Fibroblast of skin of scalp (primary cell): ENCODE measurements around the gene HNRNPR.

ENCODE experiments used
- DNase-seq: peaks from one replicate; pipeline ENCODE4 v3.0.0-alpha.2; 2013

The HNRNPR gene

DNA sequence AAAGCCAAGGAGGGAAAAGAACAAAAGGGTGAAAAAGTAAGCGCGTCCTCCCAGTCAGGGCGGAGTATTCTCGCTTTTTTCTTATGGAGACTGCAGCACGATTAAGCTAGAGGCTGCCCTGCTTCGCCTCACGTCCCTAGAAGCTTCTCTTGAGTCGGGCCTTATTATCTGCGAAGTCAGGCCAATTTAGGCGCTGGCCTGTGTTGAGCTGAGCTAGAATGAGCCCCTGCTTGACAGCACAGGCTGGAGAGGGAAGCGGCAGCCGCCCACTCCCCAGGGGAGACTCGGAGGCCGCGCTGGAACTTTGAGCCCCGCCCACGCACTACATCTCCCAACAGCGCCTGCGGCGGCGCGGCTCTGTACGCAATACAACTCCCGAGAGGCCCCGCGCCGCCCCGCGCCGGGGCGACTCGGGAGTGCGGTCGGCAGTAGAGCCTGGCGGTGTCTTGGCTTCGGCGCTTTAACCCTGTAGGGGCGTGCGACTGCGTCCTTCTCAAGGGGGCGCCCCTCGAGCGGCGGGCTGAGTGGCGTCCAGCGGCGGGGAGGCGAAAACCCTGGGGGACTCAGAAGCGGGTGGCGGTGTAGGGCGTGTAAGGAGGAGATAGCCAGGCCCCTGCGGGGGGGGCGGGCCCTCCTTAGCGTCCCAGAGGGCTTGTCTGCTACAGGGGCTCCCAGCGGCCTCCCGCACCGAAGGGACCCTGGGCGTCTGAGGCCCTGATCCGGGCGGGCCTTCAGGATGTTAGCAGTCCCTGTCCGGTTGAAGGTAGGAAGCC, 24.7 kb upstream of the HNRNPR start:
- DNase-seq: peak; percentile 93

DNA sequence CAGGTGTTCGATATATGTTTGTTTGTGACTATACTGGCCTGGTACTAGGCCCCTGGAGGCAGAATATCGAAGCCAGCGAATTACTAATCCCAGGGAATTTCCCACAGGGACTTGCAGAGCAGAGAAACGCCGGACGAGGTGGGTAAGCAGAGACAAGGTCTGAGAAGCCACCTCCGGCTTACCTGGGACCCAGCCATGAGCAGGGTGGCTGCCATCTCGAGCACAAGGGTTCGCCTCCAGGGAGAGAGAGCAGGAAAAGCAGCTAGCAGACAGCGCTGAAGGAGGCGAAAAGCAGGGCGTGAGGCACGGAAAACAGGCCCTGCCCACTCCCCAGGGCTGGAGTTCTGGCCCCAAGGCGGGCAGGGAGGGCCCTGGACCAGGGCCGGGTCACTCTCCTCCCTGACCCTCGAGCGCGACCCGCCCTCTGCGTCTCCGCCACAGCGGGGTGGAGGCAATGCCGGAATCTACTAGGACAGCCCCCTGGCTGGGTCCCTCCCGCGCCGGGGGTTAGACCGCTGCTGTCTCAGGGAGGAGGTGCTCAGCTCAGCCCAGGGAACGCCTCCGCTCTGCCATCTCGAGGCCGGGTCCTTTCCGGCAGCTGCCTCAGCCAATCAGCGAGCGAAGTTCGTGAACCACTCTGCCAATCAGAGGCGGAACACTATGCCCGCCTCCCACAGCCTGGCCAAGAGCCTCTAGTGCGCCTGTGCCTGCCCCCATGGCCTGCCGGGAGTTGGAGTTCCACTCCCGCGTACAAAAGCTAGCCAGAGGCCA, 23.9 kb upstream of the HNRNPR start:
- DNase-seq: peak; percentile 99

DNA sequence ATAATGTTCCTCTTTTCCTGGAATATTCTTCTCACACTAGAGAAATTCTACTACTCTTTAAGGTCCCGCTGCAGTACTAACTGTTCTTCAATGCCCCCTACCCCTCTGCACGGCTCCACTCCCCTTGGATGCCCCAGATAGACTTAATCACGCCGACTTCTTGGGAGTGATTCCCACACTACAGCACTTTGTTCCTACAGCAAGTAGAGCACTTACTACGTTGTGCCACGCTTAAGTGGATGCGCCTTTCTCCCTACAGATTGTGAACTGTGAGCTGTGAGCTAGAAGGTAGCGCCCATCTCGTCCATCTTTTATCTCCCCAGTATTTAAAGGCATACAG, 23.3 kb upstream of the HNRNPR start:
- no peak for DNase-seq

DNA sequence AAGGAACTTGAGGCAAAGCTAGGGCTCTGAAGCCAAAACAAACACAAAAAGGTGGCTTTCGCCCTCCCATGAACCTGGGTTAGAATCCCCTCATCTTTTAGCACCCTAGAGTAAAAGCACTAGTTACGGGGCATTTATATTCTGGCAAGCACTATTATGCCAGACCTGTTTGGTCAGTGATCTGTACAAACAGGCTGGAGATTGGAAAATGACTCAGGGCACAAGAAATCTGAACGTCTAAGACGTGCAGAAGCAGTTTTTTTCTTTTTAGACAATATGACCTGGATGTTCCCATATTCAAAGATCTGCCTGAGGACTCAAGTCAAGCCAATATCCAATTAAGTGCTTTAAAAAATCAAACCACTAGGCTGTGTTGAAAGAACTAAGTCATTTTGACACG, 22.5 kb upstream of the HNRNPR start:
- DNase-seq: no peak

DNA sequence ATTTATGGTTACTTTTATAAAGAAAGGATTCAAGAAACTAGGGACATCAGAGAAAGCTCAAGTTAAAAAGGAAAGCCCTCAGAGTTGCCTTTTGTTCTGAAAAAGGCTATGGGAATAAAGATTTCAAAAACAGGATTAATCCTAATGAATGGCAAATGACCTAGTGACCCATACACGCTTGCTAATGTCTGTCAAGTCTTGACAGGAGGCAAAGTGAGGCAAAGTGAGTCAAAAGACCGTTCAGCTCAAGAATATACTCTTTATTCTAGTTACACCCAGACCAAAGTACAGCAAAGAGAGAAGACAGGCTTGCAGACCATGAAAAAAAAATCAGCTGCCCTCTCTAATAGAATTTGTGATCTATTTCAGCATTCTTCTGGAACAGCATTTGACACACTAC, 22.1 kb upstream of the HNRNPR start:
- no peak for DNase-seq

DNA sequence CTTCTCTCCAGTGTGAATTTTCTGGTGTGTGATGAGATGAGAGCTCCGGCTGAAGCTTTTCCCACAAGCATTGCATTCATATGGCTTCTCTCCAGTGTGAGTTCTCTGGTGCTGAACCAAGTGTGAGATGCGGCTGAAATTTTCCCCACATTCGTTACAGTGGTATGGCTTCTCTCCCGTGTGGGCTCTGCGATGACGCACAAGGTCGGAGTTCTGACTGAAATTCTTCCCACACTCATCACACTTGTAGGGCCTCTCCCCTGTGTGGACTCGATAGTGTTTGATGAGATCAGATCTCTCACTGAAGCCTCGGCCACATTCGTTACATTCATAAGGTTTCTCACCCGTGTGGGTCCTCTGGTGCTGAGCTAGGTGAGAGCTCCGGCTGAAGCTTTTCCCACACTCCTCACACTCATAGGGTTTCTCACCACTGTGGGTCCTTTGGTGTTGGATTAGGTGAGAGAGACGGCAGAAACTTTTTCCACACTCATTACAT, 18.2 kb upstream of the HNRNPR start:
- DNase-seq: no peak

DNA sequence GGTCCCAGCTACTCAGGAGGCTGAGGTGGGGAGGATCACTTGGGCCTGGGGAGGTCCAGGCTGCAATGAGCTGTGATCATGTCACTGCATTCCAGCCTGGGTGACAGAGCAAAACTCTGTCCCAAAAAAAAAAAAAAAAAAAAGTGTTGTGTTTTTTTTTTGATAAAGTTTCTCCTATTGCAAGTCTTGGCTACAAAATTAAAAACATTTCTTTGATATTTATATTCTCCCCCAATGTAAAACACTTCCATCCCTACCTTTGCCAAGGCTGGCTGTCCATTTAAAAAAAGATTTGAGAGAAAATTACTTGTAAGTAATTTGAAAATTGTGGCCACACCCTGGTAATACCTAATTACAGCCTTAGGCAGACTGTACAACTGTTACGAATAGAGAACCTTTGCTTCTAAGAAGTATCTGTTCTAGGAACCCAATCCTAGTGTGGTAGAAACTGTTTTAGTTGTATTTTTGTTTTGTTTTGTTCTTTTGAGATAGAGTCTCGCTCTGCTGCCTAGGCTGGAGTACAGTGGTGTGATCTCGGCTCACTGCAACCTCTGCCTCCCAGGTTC, 14.3 kb upstream of the HNRNPR start:
- DNase-seq: no peak

DNA sequence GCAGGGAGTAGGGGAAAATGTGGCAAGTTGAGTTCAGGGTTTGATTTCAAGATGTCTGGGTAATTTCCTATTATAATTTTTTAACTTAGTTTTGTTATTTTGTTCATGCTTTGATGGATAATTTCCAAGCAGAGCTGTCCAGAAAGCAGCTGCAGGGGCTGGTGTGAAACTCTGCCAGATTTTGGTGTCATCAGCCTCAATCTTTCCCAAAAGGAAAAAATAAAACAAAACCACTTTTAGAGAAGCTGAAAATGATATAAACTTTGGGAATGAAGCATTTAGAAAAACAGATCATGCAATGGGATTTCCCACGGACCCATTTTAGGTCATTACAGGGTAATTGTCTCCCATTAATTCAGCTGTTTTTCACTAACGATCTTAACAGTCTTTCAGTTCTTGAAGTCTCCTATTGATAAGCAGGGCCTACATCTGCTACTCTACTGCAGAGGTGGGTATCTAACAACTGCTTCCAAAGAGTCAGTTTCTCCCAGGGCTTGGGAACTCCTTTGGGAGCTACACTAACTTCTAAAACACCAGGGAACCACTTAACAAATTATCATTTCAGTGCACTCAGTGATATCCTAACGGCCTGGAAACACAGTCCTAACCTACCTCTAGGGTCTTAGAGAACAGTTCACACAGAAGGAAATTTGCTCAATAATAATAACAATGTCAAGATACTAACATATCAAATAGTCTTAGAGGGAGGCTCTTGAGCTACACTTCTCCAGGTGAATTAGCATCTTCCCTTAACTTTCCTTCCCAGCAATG, 13.2 kb upstream of the HNRNPR start:
- no peak for DNase-seq

DNA sequence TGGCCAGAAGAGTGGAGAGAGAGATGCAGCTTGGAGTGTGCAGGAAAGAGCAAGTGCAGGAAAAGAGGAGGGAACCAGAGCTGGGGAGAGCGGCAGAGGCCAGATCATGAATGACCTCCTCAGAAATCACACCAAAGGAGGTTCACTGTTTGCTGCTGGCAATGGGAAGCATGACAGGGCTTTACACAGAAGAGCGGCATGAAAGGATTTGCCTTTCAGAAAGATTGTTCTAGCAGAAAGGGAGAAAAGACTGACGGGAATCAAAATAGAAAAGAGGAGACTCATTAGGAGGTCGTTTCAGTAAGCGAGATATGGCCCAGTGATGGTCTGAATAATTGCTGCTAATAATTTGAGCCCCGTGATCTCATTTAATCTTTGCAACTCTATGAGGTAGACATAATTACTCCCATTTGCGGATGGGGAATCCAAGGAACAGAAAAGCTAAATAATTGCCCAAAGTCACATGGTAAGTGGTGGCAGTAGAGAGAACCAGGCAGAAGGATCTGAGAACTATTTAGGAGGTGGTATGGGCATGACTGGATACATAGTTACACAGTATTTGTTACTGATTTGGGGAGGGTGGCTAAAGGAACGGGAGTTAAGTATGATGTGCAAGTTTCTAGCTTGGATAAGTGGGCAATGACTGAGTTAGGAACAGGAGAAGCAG, 12.5 kb upstream of the HNRNPR start:
- DNase-seq: no peak

DNA sequence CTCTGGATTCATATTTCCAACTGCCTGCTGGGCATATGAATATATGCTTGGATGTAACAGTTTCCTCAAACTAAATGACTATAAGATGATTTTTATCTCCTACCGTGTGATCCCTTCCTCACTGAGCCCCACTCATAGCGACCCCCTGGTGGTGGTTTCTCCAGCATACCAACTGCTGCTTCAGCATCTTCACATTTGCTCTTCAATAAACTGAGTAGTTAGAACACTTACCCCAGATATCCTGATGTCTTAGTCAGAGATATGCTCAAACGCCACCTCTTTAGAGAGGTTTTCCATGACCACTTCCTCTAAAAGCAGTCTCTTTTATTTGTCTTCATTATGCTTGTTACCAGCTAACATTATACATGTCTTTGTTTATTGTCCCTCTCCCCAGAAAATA, 10.2 kb upstream of the HNRNPR start:
- no peak for DNase-seq

DNA sequence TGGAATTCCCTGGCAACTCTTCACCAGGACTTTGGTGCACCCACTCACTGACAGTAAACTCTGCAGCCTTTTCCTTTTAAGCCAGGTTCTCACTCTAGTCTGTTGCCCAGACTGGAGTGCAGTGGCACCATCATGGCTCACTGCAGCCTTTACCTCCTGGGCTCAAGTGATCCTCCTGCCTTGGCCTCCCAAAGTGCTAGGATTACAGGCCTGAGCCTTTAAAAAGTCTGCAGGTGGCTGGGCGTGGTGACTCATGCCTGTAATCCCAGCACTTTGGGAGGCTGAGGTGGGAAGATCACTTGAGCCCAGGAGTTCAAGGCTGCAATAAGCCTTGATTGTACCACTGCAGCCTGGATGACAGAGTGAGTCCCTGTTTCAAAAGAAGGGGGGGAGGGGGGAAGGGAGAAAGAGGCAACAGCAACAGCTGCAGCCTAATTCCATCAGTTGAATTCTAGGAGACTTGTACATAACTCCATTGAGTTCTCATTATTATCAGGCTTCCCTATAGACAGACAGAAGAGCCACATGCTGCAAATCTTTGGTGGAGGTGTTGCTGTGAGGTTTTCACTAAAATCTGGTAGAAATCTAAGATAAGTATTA, 8.1 kb upstream of the HNRNPR start:
- DNase-seq: no peak

DNA sequence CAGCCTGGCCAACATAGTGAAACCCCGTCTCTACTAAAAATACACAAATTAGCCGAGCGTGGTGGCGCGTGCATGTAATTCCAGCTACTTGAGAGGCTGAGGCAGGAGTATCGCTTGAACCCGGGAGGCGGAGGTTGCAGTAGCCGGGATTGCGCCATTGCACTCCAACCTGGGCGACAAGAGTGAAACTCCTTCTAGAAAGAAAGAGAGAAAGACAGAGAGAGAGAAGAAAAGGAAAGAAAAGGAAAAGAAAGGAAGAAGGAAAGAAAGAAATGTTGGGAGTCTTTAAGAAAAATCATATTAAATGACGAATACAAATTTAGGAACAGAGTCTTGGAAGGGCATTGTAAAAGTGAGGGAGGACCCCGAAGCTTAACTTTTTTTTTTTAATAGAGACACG, 1.8 kb upstream of the HNRNPR start:
- no peak for DNase-seq

DNA sequence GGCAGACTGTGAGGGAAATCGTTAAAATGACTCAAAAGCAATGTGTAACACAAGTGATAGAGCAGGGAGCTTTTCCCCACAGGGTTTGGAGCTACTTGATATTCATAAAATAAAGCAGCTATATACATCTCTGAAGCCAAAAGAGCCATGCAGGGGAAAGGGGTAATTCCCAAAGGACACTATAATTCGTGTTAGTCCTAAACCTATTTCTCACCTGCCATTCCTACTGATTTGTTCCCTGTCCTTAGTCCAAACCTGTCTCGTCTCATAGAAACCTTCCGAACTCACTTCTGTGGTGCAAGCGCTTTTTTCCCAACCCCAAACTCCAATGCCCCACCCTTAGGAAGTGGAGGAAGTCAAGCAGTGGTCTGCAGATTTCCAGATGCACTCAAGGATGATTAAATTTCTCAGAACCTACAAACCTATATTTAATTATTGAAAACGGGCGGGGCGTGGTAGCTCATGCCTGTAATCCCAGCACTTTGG, 946 bp upstream of the HNRNPR start:
- peak; percentile 20 for DNase-seq

DNA sequence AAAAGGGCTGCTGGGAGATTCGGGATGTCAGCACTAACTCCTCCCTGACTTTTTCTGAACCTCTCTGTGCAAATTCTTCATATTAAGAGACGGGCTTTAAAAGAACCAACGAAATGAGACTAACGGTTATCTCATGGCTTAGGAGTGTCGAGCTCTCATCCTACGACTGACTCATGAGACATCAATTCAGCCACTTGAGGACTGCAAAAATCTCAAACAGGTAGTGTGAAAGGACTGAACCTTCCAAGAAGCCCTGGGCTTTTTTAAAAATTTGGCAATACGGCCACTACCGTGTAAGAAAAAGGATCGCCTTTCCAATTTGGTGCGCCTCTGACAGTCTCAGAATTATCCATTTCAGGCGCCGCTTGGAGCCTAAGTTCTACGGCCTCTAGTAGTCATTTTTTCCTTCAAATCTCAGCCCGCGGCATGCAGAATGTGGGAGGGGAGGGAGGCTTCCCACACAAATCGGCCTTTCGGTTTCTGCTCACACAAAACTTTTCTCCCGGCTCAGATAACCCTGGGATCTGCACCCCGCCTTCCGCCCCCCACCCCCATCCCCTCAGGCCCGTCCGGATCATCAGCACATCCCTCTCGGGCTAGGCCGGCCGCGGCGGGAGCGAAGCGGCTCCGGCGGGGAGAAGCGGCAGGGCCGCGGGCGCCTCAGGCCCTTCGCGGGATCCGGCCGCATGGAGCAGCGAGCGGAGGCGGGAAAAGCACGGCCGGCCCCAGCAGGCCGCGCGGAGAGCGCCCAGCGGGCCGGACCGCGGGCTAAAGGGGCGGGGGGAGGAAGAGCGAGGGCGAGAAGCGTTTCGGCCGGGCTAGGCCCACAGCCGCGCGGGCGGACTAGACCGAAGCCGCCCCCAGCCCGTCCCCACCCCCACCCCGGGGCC, 618 bp downstream of the HNRNPR start:
- DNase-seq: peak; percentile 88

DNA sequence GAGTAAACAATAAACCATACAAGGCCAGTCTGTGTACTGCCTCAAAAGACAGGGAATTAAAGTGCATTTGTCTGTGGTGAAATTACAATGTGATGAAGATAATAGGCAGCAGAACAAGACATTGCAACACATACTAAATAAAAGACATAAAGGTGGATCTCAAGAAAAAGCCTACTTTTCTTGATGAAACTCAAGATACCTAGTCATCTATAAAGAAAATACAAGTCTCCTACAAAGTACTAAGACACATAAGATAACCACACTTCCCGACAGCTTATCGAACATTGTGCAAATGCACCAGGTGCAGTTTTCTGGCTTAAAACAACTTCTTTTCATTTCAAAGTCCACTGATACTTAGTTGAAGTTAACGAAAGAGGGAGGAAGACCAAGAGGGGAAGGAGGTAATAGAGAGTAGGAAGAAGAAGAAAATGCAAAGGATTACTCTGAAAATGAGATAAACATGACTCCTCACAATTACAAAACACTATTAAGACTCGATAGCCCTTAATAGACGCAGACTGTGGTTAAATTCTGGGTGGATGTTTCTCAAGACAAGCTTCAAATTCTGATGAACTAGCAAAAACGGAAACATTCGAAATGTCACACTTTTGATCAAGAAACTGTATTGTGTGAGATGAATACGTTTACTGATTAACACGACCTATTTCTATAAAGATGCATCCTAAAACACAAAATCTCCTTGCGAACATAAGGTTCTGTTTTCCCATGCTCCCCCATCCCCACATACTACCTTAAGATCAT, 2.0 kb downstream of the HNRNPR start:
- DNase-seq: no peak

DNA sequence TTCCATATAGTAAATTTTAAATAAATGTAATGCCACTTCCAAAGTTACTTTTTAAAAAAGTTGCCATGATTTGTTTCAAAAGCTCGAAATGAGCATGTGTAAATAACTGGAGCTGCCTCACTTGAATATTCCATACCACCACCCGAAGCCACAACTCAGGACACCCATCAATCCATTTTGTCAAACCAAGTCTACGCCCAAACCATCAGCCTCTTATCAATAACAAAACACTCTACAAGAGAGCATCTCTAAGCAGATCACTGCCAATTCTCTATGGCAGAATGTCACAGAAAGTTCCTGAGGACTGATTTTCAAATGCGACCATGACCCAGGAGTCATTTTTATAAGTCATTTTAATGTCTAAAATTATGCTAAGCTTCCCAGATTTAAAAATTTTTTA, 4.5 kb downstream of the HNRNPR start:
- DNase-seq: no peak

DNA sequence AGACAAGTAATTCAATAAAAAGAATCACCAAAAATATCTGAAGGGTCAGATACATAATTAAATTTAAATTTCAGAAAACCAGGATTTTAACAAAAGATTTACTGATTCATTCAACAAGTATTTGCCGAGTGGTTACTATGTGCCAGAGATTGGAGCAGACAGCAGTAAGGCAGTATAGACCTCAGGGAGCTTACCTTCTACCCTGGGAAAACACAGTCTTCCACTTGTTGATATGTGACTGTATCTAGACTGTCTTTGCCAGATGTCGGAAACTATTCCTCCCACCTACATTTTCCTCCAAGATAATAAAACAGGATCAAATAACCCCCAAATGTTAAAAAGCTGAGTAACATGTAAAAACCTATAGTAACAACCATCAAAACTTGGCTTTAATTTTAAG, 6.2 kb downstream of the HNRNPR start:
- peak; percentile 5 for DNase-seq

DNA sequence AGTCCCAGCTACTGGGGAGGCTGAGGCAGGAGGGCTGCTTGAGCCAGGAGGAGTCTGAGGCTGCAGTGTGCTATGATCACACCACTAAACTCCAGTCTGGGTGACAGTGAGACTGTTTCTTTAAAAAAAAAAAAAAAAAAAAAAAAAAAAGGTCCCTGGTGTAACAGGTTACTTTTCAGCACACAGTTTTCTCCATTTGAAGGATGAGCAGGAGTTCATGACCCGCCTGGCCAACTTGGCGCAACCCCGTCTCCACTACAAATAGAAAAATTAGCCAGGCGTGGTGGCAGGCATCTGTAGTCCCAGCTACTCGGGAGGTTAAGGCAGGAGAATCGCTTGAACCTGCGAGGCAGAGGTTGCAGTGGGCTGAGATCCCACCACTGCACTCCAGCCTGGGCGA, 12.4 kb downstream of the HNRNPR start:
- DNase-seq: no peak

DNA sequence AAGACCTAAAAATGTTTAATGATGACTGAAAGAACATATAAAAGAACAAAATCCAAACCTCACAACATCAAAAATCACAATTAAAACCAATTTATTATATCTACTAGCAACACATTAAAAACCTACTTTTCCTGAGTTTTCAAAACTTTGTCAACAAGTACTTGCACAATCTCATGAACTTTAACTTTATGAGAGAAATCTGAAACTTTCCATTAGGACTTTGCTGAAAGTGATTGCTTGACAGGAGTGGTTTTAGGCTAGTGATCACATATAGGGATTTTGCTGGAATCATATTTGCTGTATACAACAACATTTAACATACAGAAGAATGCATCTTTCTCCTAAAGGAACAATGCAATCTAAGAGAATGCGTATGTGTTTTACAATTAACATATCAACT, 13.2 kb downstream of the HNRNPR start:
- DNase-seq: no peak

DNA sequence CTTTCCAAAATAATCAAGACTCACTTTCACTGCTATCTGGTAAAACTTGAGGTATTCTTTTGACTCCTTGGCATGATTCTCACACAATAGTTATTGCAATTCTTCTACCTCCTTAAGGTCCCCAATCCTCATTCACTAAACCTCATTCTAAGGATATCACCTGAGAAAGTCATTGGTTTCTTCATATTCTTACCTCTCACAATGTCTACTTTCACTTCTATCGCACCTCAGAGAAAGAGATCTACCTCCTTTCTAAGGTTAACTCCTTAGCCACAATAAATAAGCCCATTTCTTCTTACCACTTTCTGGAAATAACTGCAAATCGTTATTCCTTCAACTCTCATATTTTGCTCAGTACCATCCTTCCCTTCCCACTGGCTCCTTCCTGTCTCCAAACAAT, 18.7 kb downstream of the HNRNPR start:
- no peak for DNase-seq
